Transverse colon (tissue), 4 donors: ENCODE results near the gene BCAS4.

Experiments
- EP300 ChIP-seq: sonication (generic); formaldehyde crosslinking; IDR thresholded peaks from one replicate; pipeline ENCODE4 v1.6.1; 2017; ENCODE audit warnings: antibody characterized with exemption, low read depth
- POLR2AphosphoS5 ChIP-seq, 3 donors: sonication (generic); formaldehyde crosslinking; IDR thresholded peaks; one replicate each; pipeline ENCODE4 v1.6.1; 2016; ENCODE audit warnings: antibody characterized with exemption in 3 of 3
- TF ChIP-seq, protein P1 (sequence below), 5 experiments: fragments of 200-600 bp in 3 of 5; fragments of 450-650 bp in 2 of 5; sonication (generic) in 3 of 5; IDR thresholded peaks; 1 replicate in 2 of 5; 2 replicates in 3 of 5; pipeline ENCODE4 v1.5.1; 2016 to 2017; ENCODE audit warnings: antibody characterized with exemption in 5 of 5, inconsistent platforms in 3 of 5, mild to moderate bottlenecking in 2 of 5, moderate library complexity in 1 of 5

DNA sequence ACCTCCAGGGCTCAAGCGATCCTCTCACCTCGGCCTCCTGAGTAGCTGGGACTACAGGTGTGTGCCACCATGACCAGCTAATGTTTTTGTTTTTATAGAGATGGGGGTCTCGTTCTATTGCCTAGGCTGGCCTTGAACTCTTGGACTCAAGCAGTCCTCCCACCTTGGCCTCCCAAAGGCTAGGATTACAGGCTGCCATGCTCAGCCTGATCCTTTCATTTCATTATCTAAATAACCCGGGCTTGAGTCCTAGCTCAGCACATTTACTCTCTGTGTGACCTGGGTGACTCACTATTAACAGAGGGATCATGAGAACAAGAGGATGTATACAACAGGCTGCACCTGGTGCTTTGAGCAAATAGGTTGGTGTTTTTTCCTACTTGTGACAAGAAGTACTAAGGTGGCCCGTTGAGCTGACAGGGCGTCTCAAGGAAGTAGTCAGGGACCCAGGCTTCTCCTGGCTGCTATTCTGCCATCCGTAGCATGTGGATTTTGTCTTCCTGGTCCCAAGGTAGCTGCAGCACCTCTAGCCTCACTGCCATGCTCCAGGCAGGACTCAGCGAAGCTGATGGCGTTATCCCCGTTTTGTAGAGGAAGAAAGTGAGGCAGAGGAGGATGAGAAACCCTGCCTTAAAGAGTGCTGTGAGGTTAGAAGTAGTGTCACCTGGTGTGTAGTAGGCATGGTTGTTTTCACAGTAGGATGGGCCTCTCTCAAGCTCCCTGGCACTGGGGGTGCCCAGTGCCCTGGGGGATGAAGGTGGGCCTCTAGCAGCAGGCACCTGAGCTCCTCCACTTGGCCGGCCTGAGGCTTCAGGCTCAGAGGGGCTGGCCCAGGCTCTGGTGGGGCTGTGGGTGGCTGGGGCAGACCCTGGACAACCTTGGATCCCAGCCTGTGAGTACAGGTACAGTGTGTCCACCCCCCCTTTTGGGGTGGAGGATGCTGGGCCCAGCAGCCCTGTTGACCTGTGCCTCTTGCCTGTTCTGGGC is 73.9 kb downstream of the BCAS4 start:
- TF ChIP-seq, protein P1, sequence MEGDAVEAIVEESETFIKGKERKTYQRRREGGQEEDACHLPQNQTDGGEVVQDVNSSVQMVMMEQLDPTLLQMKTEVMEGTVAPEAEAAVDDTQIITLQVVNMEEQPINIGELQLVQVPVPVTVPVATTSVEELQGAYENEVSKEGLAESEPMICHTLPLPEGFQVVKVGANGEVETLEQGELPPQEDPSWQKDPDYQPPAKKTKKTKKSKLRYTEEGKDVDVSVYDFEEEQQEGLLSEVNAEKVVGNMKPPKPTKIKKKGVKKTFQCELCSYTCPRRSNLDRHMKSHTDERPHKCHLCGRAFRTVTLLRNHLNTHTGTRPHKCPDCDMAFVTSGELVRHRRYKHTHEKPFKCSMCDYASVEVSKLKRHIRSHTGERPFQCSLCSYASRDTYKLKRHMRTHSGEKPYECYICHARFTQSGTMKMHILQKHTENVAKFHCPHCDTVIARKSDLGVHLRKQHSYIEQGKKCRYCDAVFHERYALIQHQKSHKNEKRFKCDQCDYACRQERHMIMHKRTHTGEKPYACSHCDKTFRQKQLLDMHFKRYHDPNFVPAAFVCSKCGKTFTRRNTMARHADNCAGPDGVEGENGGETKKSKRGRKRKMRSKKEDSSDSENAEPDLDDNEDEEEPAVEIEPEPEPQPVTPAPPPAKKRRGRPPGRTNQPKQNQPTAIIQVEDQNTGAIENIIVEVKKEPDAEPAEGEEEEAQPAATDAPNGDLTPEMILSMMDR (IDR thresholded peaks at IDR 0.05): no peak
- TF ChIP-seq POLR2AphosphoS5 (IDR thresholded peaks at IDR 0.05): no peak
- no peak for TF ChIP-seq EP300
